ENCODE data around the gene RBPJ. TPM values are rescaled to one million over a fixed set of nuclear protein-coding genes. Genes with fewer than 3 reads are reported as not detected.
A peak's percentile ranks its signal among the peaks of the same experiment; 100 is the strongest.

Gene RBPJ
- total RNA-seq, 4 donors from 2014 or later, result 67.1 to 80.2 (median 76.5) TPM

GRCh38 chr4:26287756-26288155, 33.1 kb upstream of the RBPJ start:
- Histone ChIP-seq H3K9me3 (no peaks in the 10 kb centered on the region), H3K27ac (no peak overlapping the region), H3K4me3 (no peak overlapping the region), H3K27me3 (no peaks in the 10 kb centered on the region), H3K4me1 (no peaks in the 10 kb centered on the region), H3K36me3 (no peaks in the 10 kb centered on the region)
- 71 to 76% methylated on average over 1 of the region's 1 CpG for WGBS, 2 donors
- TF ChIP-seq CTCF (IDR thresholded peaks at IDR 0.05) (no peak), EP300 (IDR thresholded peaks at IDR 0.05) (no peak), POLR2A (IDR thresholded peaks at IDR 0.05) (no peak)
- no peak for DNase-seq (ENCODE audit: low spot score in 2 of 2)

DNA sequence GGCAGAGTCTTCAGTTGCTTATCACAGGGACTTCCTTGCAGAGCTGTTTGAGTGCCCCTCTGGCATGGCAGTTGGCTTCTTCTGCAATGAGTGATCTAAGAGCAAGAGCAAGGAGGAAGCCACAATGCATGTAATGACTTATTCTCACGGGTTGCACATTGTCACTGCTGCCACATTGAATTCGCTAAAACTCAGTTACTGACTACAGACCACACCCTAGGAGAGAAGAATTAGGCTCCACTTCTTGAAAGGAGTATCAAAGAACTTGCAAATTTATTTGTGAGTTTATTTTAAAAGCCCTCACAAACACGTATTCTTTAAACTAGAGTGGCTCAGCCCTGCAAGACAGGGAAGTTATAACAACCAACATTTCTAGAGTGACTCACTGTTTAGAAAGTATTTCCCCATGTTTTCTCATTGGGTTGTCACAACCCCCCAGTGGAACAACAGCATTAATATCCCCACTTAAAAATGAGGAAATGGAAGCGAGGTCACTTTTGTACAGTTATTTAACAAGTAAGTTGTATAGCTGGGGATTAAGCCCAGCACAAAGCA, 32.4 kb upstream of the RBPJ start:
- DNase-seq (ENCODE audit: low spot score in 2 of 2), result no peak
- H3K9me3 ChIP-seq, result no peaks in the 10 kb centered on the region
- H3K36me3 ChIP-seq, result no peaks in the 10 kb centered on the region
- H3K27ac ChIP-seq, result no peak overlapping the region
- WGBS, 2 donors, result 72 to 86% methylated on average over 4 of the region's 4 CpGs
- no peak overlapping the region for H3K4me3 ChIP-seq
- no peaks in the 10 kb centered on the region for H3K27me3 ChIP-seq
- H3K4me1 ChIP-seq, result no peaks in the 10 kb centered on the region
- TF ChIP-seq POLR2A (IDR thresholded peaks at IDR 0.05) (no peak), EP300 (IDR thresholded peaks at IDR 0.05) (no peak), CTCF (IDR thresholded peaks at IDR 0.05) (no peak)

DNA sequence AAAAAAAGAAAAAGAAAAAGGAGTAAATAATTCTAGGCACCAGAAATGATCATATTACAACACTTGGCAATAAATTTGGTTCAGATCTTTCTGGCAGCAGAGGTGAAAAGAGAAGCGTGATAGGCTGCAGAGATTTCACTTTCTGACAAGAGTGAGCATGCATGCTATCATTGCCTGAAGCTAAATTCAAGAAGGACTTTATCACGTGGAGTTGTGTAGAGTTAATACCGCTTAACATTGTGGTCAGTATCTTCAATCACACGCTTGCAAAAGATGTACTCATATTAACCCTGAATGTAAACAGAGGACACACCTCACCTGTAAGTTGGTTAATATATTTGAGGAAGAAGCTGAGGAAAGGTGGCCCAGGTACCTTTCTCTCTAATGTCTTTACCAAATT, 31.4 kb upstream of the RBPJ start:
- H3K27me3 ChIP-seq, result no peaks in the 10 kb centered on the region
- H3K36me3 ChIP-seq, result no peaks in the 10 kb centered on the region
- H3K27ac ChIP-seq, result peak overlapping the region in 1 of 4 donors; percentile 24
- no peaks in the 10 kb centered on the region for H3K9me3 ChIP-seq
- TF ChIP-seq POLR2A (IDR thresholded peaks at IDR 0.05) (no peak), CTCF (IDR thresholded peaks at IDR 0.05) (no peak), EP300 (IDR thresholded peaks at IDR 0.05) (no peak)
- DNase-seq (ENCODE audit: low spot score in 2 of 2), result no peak
- no peaks in the 10 kb centered on the region for H3K4me1 ChIP-seq
- no peak overlapping the region for H3K4me3 ChIP-seq
- WGBS, 2 donors, result 81 to 82% methylated on average over 4 of the region's 4 CpGs

DNA sequence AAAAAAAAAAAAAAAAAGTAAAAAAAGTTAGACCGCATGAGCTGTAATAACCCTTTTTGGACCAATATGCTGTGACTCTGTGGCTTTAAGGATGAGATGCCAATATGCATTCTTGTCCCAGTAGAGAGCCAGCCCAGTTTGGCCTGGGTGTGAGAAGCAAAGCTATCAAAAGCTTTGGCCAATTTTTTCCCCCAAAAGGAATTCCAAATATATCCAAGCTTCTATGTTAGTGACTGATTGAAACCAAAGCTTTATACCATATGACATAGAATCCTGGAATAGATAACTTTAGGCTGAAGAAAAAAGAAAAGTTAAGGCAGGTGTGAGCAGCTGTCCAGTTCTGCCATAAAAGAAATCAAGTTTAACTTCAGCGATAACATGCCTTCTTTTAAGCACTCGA, 30.5 kb upstream of the RBPJ start:
- no peaks in the 10 kb centered on the region for H3K4me1 ChIP-seq
- no peak overlapping the region for H3K4me3 ChIP-seq
- no peak overlapping the region for H3K27ac ChIP-seq
- no peak for DNase-seq (ENCODE audit: low spot score in 2 of 2)
- no peaks in the 10 kb centered on the region for H3K27me3 ChIP-seq
- 67 to 85% methylated on average over 3 of the region's 3 CpGs for WGBS, 2 donors
- no peaks in the 10 kb centered on the region for H3K36me3 ChIP-seq
- H3K9me3 ChIP-seq, result no peaks in the 10 kb centered on the region
- TF ChIP-seq CTCF (IDR thresholded peaks at IDR 0.05) (no peak), EP300 (IDR thresholded peaks at IDR 0.05) (no peak), POLR2A (IDR thresholded peaks at IDR 0.05) (no peak)

GRCh38 chr4:26294904-26295303, 25.9 kb upstream of the RBPJ start:
- TF ChIP-seq EP300 (IDR thresholded peaks at IDR 0.05) (no peak), POLR2A (IDR thresholded peaks at IDR 0.05) (no peak), CTCF (IDR thresholded peaks at IDR 0.05) (no peak)
- peaks cover 0 to 18% (median 5%) of the 10 kb centered on the region in 4 donors for H3K4me1 ChIP-seq
- H3K27ac ChIP-seq, result no peak overlapping the region
- no peak overlapping the region for H3K4me3 ChIP-seq
- no peaks in the 10 kb centered on the region for H3K27me3 ChIP-seq
- no peaks in the 10 kb centered on the region for H3K9me3 ChIP-seq
- WGBS, 2 donors, result 79 to 81% methylated on average over 5 of the region's 5 CpGs
- no peak for DNase-seq (ENCODE audit: low spot score in 2 of 2)
- no peaks in the 10 kb centered on the region for H3K36me3 ChIP-seq

Measured in tibial nerve (tissue), 4 donors.